Liver (tissue), 9 donors: ENCODE data around the gene CHAD. TPM values are rescaled to one million over a fixed set of nuclear protein-coding genes. Genes with fewer than 3 reads are reported as not detected.

Experiments
- DNase-seq: peaks from one replicate; pipeline ENCODE4 v3.0.0-alpha.2; 2017; ENCODE audit warnings: low spot score
- H3K27ac ChIP-seq, 2 donors: one replicate each; pipeline ENCODE4 v1.7.0; 2013; ENCODE audit warnings: inconsistent platforms in 2 of 2, low read length in 2 of 2, control low read depth in 1 of 2, low read depth in 1 of 2, mild to moderate bottlenecking in 1 of 2
- H3K27me3 ChIP-seq, 4 donors: one replicate each; pipeline versions ENCODE4 v1.6.1 to v1.7.0; 2013; ENCODE audit warnings: low read length in 3 of 4, inconsistent platforms in 1 of 4, mild to moderate bottlenecking in 1 of 4, moderate library complexity in 1 of 4; ENCODE audit not compliant: control insufficient read depth in 4 of 4, insufficient read depth in 4 of 4
- H3K36me3 ChIP-seq, 4 donors: one replicate each; pipeline versions ENCODE4 v1.6.1 to v1.7.0; 2013; ENCODE audit warnings: low read length in 3 of 4, mild to moderate bottlenecking in 3 of 4, low read depth in 1 of 4, moderate library complexity in 1 of 4; ENCODE audit not compliant: control insufficient read depth in 4 of 4, insufficient read depth in 3 of 4
- H3K4me1 ChIP-seq, 4 donors: one replicate each; pipeline versions ENCODE4 v1.6.1 to v1.7.0; 2013; ENCODE audit warnings: low read length in 3 of 4, mild to moderate bottlenecking in 3 of 4, moderate library complexity in 1 of 4; ENCODE audit not compliant: control insufficient read depth in 4 of 4, insufficient read depth in 4 of 4
- H3K4me3 ChIP-seq, 3 donors: one replicate each; pipeline versions ENCODE4 v1.6.1 to v1.7.0; 2013; ENCODE audit warnings: low read length in 3 of 3, control low read depth in 1 of 3, low read depth in 1 of 3, mild to moderate bottlenecking in 1 of 3
- H3K9ac ChIP-seq, 2 donors: one replicate each; pipeline ENCODE4 v1.7.0; 2013; ENCODE audit warnings: low read length in 2 of 2, mild to moderate bottlenecking in 2 of 2, moderate library complexity in 2 of 2, control low read depth in 1 of 2, low read depth in 1 of 2
- H3K9me3 ChIP-seq, 4 donors: one replicate each; pipeline versions ENCODE4 v1.6.1 to v1.7.0; 2013; ENCODE audit warnings: low read length in 3 of 4; ENCODE audit not compliant: control insufficient read depth in 4 of 4
- EGR1 ChIP-seq, 2 donors: IDR thresholded peaks; 2 replicates each; pipeline ENCODE4 v1.6.1; 2016 to 2018; ENCODE audit warnings: antibody characterized with exemption in 2 of 2, low read depth in 2 of 2
- FOXA1 ChIP-seq: IDR thresholded peaks from 2 replicates; pipeline ENCODE4 v1.6.1; 2016; ENCODE audit warnings: antibody characterized with exemption
- FOXA2 ChIP-seq: IDR thresholded peaks from 2 replicates; pipeline ENCODE4 v1.6.1; 2016; ENCODE audit warnings: antibody characterized with exemption
- GABPA ChIP-seq, 2 donors: IDR thresholded peaks in 1 of 2; conservative IDR thresholded peaks in 1 of 2; 2 replicates each; pipeline ENCODE4 v1.6.1; 2016; ENCODE audit warnings: antibody characterized with exemption in 2 of 2, mild to moderate bottlenecking in 1 of 2, moderate library complexity in 1 of 2
- HNF4A ChIP-seq, 2 donors: conservative IDR thresholded peaks; 2 replicates each; pipeline ENCODE4 v1.6.1; 2016; ENCODE audit warnings: antibody characterized with exemption in 2 of 2, mild to moderate bottlenecking in 2 of 2
- HNF4G ChIP-seq: IDR thresholded peaks from 2 replicates; pipeline ENCODE4 v1.6.1; 2016; ENCODE audit warnings: antibody characterized with exemption
- JUND ChIP-seq, 2 donors: IDR thresholded peaks; 2 replicates each; pipeline ENCODE4 v1.6.1; 2016; ENCODE audit warnings: antibody characterized with exemption in 2 of 2
- NR2F2 ChIP-seq: IDR thresholded peaks from 2 replicates; pipeline ENCODE4 v1.6.1; 2016; ENCODE audit warnings: antibody characterized with exemption
- RAD21 ChIP-seq, 2 donors: IDR thresholded peaks; 2 replicates each; pipeline ENCODE4 v1.6.1; 2016; ENCODE audit warnings: antibody characterized with exemption in 2 of 2, mild to moderate bottlenecking in 2 of 2
- RXRA ChIP-seq, 2 donors: IDR thresholded peaks; 2 replicates each; pipeline ENCODE4 v1.6.1; 2017 to 2018; ENCODE audit warnings: antibody characterized with exemption in 2 of 2, mild to moderate bottlenecking in 1 of 2
- SP1 ChIP-seq: IDR thresholded peaks from 2 replicates; pipeline ENCODE4 v1.6.1; 2018; ENCODE audit warnings: antibody characterized with exemption, mild to moderate bottlenecking
- TAF1 ChIP-seq: conservative IDR thresholded peaks from 2 replicates; pipeline ENCODE4 v1.6.1; 2016; ENCODE audit warnings: antibody characterized with exemption, mild to moderate bottlenecking
- YY1 ChIP-seq: IDR thresholded peaks from 2 replicates; pipeline ENCODE4 v1.6.1; 2016; ENCODE audit warnings: antibody characterized with exemption, mild to moderate bottlenecking
- WGBS: extraction: QIAGEN DNeasy Blood & Tissue Kit; methylation state at CpG from one replicate; pipeline ENCODE4 v1.1.7; 2013; 5-methylcytosine and 5-hydroxymethylcytosine counted together
- polyA plus RNA-seq, 2 donors: library from polyadenylated mRNA; stranded (reverse) in 1 of 2; unstranded in 1 of 2; fragments of 200-250 nt in 1 of 2; fragments of >200 nt in 1 of 2; fragmentation: Nextera tagmentation in 1 of 2; extraction: Ambion mirVana in 1 of 2; gene quantifications; one replicate each; pipeline versions ENCODE4 v1.2.1 to v1.2.3, GENCODE V29; 2013 to 2015
- total RNA-seq, 2 donors: library from RNA; depleted of rRNA; stranded (reverse); fragments of >200 nt; gene quantifications; one replicate each; pipeline ENCODE4 v1.2.3, GENCODE V29; 2014
- TF ChIP-seq, protein P1 (sequence below): IDR thresholded peaks from 2 replicates; pipeline ENCODE4 v1.6.1; 2016; ENCODE audit warnings: antibody characterized with exemption
- TF ChIP-seq, protein P2 (sequence below): fragments of 150-350 bp; IDR thresholded peaks from 2 replicates; pipeline ENCODE4 v1.5.1; 2017; ENCODE audit warnings: improper control_type of control experiment, low read depth, low read length; ENCODE audit not compliant: missing input control
- TF ChIP-seq, protein P3 (sequence below): IDR thresholded peaks from 2 replicates; pipeline ENCODE4 v1.6.1; 2016; ENCODE audit warnings: antibody characterized with exemption, mild to moderate bottlenecking
- TF ChIP-seq, protein P4 (sequence below): IDR thresholded peaks from 2 replicates; pipeline ENCODE4 v1.6.1; 2016; ENCODE audit warnings: antibody characterized with exemption
- TF ChIP-seq, protein P5 (sequence below): IDR thresholded peaks from 2 replicates; pipeline ENCODE4 v1.6.1; 2016; ENCODE audit warnings: antibody characterized with exemption
- donor health status: healthy.
- donor health status: healthy.
- donor health status: healthy.
- donor health status: healthy.
- donor health status: healthy.

Gene CHAD
- total and polyA plus RNA-seq, 4 donors, result 0.51 to 3.3 (median 2.3) TPM

DNA sequence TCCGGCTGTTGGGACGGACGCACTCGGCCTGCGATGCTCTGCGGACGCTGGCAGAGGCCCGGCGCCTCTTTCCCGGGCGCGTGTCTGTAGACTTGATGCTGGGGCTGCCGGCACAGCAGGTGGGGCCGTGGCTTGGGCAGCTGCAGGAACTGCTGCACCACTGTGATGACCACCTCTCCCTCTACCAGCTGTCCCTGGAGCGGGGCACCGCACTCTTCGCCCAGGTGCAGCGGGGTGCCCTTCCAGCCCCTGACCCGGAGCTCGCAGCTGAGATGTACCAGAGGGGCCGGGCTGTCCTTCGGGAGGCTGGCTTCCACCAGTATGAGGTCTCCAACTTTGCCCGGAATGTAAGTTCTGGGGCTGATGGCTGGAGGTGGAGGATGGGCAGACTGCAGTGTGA lies 13.4 kb upstream of the CHAD start:
- DNase-seq, result no peak
- TF ChIP-seq FOXA2, result no peak
- TF ChIP-seq, protein P1, sequence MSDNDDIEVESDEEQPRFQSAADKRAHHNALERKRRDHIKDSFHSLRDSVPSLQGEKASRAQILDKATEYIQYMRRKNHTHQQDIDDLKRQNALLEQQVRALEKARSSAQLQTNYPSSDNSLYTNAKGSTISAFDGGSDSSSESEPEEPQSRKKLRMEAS, result no peak
- TF ChIP-seq, protein P2, sequence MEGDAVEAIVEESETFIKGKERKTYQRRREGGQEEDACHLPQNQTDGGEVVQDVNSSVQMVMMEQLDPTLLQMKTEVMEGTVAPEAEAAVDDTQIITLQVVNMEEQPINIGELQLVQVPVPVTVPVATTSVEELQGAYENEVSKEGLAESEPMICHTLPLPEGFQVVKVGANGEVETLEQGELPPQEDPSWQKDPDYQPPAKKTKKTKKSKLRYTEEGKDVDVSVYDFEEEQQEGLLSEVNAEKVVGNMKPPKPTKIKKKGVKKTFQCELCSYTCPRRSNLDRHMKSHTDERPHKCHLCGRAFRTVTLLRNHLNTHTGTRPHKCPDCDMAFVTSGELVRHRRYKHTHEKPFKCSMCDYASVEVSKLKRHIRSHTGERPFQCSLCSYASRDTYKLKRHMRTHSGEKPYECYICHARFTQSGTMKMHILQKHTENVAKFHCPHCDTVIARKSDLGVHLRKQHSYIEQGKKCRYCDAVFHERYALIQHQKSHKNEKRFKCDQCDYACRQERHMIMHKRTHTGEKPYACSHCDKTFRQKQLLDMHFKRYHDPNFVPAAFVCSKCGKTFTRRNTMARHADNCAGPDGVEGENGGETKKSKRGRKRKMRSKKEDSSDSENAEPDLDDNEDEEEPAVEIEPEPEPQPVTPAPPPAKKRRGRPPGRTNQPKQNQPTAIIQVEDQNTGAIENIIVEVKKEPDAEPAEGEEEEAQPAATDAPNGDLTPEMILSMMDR, result no peak
- TF ChIP-seq NR2F2, result no peak
- TF ChIP-seq, protein P3, sequence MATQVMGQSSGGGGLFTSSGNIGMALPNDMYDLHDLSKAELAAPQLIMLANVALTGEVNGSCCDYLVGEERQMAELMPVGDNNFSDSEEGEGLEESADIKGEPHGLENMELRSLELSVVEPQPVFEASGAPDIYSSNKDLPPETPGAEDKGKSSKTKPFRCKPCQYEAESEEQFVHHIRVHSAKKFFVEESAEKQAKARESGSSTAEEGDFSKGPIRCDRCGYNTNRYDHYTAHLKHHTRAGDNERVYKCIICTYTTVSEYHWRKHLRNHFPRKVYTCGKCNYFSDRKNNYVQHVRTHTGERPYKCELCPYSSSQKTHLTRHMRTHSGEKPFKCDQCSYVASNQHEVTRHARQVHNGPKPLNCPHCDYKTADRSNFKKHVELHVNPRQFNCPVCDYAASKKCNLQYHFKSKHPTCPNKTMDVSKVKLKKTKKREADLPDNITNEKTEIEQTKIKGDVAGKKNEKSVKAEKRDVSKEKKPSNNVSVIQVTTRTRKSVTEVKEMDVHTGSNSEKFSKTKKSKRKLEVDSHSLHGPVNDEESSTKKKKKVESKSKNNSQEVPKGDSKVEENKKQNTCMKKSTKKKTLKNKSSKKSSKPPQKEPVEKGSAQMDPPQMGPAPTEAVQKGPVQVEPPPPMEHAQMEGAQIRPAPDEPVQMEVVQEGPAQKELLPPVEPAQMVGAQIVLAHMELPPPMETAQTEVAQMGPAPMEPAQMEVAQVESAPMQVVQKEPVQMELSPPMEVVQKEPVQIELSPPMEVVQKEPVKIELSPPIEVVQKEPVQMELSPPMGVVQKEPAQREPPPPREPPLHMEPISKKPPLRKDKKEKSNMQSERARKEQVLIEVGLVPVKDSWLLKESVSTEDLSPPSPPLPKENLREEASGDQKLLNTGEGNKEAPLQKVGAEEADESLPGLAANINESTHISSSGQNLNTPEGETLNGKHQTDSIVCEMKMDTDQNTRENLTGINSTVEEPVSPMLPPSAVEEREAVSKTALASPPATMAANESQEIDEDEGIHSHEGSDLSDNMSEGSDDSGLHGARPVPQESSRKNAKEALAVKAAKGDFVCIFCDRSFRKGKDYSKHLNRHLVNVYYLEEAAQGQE, result no peak
- TF ChIP-seq, protein P4, sequence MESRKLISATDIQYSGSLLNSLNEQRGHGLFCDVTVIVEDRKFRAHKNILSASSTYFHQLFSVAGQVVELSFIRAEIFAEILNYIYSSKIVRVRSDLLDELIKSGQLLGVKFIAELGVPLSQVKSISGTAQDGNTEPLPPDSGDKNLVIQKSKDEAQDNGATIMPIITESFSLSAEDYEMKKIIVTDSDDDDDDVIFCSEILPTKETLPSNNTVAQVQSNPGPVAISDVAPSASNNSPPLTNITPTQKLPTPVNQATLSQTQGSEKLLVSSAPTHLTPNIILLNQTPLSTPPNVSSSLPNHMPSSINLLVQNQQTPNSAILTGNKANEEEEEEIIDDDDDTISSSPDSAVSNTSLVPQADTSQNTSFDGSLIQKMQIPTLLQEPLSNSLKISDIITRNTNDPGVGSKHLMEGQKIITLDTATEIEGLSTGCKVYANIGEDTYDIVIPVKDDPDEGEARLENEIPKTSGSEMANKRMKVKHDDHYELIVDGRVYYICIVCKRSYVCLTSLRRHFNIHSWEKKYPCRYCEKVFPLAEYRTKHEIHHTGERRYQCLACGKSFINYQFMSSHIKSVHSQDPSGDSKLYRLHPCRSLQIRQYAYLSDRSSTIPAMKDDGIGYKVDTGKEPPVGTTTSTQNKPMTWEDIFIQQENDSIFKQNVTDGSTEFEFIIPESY, result no peak
- TF ChIP-seq, protein P5, sequence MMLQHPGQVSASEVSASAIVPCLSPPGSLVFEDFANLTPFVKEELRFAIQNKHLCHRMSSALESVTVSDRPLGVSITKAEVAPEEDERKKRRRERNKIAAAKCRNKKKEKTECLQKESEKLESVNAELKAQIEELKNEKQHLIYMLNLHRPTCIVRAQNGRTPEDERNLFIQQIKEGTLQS, result no peak
- no peak for TF ChIP-seq GABPA (IDR thresholded peaks at IDR 0.05 in 1 of 2, conservative IDR thresholded peaks at IDR 0.05 in 1 of 2)
- no peak for TF ChIP-seq SP1
- no peak for TF ChIP-seq YY1
- no peak for TF ChIP-seq RAD21 (IDR thresholded peaks at IDR 0.05)
- TF ChIP-seq RXRA (IDR thresholded peaks at IDR 0.05), result no peak
- TF ChIP-seq JUND (IDR thresholded peaks at IDR 0.05), result no peak
- no peak for TF ChIP-seq HNF4G
- no peak for TF ChIP-seq FOXA1
- no peak for TF ChIP-seq TAF1
- TF ChIP-seq EGR1 (IDR thresholded peaks at IDR 0.05; ENCODE audit: low read depth in 2 of 2), result no peak
- 81% methylated on average over 23 of the region's 23 CpGs for WGBS

DNA sequence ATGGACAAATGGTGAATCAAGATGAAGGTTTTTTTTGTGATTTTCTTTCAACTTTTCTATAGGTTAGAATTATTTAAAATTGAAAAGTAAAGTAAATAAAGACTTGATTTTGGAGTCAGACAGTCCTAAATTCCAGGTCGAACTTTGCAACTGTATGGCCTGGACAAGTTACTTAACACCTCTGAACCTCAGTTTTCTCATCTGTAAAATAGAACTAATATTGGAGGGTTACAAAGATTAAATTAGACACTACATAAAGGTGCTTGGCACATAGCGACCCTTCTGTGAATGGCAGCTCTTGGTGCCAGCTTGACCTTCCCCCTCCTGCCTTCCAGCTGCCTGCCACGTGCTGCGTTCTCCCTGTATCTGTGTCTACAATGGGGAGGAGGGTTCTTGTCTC lies 13.0 kb upstream of the CHAD start:
- peaks cover 11 to 23% (median 19%) of the 10 kb centered on the region in 4 donors for H3K36me3 ChIP-seq
- DNase-seq, result no peak
- H3K27ac ChIP-seq, result peak overlapping the region; percentile 17
- no peaks in the 10 kb centered on the region for H3K9me3 ChIP-seq
- H3K27me3 ChIP-seq, result no peaks in the 10 kb centered on the region
- H3K4me1 ChIP-seq, result peaks cover 1 to 47% (median 37%) of the 10 kb centered on the region in 4 donors
- H3K4me3 ChIP-seq, result no peak overlapping the region
- H3K9ac ChIP-seq, result no peak overlapping the region
- 58% methylated on average over 4 of the region's 4 CpGs for WGBS
- TF ChIP-seq TAF1, result no peak
- no peak for TF ChIP-seq JUND (IDR thresholded peaks at IDR 0.05)
- no peak for TF ChIP-seq NR2F2
- TF ChIP-seq YY1, result no peak
- TF ChIP-seq, protein P2, result no peak
- no peak for TF ChIP-seq EGR1 (IDR thresholded peaks at IDR 0.05; ENCODE audit: low read depth in 2 of 2)
- TF ChIP-seq, protein P1, result no peak
- TF ChIP-seq HNF4A (conservative IDR thresholded peaks at IDR 0.05), result no peak
- TF ChIP-seq SP1, result no peak
- no peak for TF ChIP-seq RXRA (IDR thresholded peaks at IDR 0.05)
- TF ChIP-seq, protein P3, result no peak

More for the DNA sequence above, 13.4 kb upstream of the CHAD start:
- no peak overlapping the region for H3K9ac ChIP-seq
- H3K27ac ChIP-seq, result peak overlapping the region; percentile 17
- H3K27me3 ChIP-seq, result no peaks in the 10 kb centered on the region
- peaks cover 11 to 23% (median 20%) of the 10 kb centered on the region in 4 donors for H3K36me3 ChIP-seq
- H3K4me3 ChIP-seq, result no peak overlapping the region
- H3K4me1 ChIP-seq, result peaks cover 0 to 46% (median 35%) of the 10 kb centered on the region in 4 donors
- H3K9me3 ChIP-seq, result no peaks in the 10 kb centered on the region
